Renal pelvis (tissue), 4 donors: ENCODE measurements around the gene CYP11A1. TPM values are rescaled to one million over a fixed set of nuclear protein-coding genes. Genes with fewer than 3 reads are reported as not detected.

Experiments used
- DNase-seq: peaks from one replicate; pipeline ENCODE4 v3.0.0-alpha.2; 2013
- polyA plus RNA-seq, 3 donors: library from polyadenylated mRNA; unstranded; fragments of 120-200 nt; gene quantifications; one replicate each; pipeline ENCODE4 v1.2.1, GENCODE V29; 2013; ENCODE audit not compliant: insufficient read length in 3 of 3

CYP11A1 gene
- polyA plus RNA-seq, 3 donors: 1.6 to 3.0 (median 2.2) TPM

DNA sequence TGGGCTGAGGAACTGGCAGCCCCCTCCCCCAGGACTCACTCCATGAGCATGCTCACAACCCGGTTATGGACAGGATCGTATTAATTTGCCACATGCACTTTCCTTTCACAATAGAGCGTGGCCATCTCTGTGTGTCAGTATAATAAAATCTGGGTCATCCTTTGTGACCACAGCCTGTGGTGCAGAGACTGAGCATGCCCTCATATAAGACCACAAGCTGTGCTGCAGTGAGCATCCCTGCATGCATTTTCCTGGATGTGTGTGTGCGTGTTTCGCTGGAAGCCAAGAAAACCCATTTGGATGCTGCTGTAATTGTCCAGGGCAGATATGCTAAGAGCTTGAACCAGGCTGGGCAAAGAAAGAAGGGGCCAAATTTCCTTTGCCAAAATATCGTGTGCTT is 39.7 kb downstream of the CYP11A1 start:
- no peak for DNase-seq

DNA sequence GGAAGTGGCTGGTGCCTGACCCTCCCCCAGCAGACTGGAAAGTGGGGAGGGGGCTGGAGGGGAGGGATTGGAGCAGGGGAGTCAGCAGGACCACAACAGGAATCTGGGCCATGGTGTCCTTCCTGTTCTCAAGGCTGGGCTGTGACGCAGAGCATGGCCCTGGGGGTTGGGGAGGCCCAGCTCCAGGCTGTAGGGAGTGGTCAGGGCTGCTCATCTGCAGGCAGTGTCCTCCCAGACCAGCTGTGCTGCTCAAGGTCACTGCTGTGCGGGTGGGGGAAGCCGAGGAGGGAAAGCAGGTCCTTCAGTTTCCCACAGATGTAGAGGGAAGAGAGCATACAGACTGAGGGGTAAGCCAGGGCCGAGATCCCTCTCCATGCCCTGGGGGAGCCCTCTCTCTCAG is 40.7 kb downstream of the CYP11A1 start:
- DNase-seq: no peak

DNA sequence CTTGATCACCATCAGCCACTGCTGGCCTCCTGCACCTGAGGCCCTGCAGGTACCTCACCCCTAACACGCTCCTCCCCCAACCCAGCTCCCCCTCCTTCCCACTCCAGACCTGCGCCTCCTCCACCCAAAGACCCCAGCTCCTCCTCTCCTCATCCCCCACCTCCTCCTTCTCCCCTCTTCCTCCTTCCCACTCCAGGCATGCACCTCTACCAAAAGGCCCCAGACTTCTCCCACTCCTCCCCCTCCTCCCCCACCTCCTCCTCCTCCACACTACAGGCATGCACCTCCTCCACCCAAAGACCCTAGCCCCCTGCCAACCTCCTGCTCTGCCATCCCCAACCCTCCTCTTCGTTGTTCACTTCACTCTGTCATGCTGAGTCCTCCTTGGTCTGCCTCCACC is 42.7 kb downstream of the CYP11A1 start:
- no peak for DNase-seq

DNA sequence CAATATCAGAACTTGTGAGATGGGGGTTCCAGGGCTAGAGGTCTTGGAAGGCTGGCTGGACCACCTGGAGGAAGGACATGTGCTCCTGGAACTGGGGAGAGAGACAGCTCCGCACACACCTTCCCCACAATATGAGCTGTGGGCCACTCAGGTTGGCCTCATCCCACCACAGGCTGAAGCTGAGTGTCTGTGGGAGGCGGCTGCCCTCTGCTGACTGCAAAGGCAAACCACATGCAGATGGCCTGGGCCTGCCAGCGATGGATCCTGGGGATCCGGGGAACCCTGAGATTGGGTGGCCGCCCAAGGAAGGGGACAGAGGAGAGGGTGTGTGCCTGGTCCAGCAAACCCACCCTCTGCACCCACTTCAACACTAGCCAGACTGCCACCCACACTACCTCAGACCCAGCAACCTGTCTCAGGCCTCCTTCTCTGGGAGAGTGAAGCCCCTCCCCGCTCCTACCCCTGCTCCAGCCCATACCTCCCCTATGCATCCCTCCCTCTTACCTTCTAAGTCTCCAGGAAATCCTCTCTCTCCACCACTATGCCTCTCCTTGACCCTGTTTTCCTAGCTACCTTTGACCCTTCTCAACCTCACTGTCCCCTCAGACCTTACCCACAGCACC is 44.8 kb downstream of the CYP11A1 start:
- DNase-seq: peak; percentile 53

DNA sequence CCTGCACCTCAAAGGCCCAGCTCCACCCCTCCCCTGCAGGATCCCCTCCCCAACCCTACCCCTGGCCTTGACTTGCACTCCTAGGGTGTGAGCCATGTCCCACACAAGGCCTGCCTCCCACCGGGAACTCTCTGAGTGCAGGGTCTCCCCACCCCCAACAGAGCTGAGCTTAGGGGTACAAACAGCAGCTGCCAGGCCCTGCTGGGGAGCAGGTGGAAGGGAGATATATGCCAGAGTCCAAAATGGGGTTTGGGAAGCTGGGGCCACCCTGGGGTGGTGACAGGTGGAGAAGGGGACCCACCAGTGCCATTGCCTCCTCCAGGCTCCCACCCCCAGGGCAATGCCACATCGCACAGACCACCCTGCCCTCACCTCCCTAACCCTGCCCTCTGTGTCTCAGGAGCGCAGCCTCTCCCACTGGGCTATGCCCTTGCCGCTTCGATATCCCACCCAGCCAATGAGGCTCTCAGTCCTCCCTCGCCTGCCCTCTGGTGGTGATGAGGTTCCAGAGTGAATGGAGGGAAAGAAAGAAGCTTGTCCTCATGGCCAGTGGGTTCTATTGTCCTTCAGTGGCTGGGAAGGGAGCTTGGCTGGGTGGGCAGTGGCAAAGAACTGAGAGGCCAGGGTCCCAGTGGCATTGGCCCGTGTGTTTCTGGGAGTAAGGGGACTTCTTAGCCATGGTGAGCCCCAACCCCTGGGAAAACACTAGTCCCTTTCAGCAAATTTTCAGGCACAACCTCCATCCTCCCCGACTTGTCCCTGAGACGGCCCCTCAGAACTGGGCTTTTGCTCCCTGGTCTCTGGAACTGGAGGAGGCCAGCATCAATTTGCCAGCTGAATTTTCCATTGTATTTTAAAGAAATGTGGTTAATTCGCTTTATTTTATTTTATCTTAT is 46.8 kb downstream of the CYP11A1 start:
- no peak for DNase-seq

DNA sequence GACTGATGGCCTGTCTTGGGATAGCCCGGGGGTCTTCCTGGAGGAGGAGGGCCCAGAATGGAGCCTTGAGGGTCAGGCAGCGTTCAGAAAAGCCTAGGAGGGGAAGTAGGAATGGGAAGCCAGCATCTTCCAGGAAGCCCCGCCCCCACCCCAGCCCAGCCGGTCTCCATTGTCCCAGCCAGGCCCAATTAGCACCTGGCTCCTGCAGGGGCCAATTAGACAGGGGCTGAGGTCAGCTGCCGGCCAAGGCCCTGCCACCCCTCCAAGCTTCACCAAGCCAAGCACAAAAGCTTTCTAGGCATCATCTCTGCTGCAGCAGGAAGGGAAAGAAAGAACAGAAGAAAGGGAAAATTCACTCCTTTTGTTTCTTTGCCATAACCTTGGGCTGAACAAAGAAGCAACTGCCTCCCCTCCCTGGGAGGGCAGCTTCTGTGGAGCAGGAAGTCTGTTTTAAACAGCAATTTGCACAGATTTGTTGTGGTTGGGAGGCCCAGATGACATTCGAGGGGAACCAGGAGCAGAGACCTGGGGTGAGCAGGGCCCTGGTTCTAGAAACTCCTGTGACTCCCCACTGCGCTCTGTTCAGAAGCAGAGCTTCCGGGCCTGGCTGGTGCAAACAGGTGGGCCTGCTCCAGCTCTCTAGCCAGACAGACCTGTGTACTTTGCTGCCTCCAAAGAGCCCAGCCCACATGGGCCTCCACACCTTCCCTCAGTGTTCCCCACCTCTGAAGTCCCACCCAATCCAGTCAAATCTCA is 47.7 kb downstream of the CYP11A1 start:
- DNase-seq: no peak

DNA sequence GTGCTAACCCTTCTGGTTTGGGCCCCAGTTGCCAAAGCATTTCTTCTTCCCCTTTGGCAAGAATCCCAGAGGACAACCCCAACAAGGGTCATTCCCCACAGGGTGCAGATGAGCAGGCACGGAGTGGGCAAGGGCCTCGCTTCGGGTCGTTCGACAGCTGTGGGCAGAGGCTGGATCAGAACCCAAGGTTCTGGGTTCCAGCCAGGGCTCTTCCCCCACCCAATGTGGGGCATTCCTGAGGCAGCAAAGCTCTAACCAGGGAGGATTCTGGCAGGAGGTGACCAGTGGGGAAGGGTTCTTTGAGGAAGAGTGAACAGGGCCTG is 48.3 kb downstream of the CYP11A1 start:
- no peak for DNase-seq

DNA sequence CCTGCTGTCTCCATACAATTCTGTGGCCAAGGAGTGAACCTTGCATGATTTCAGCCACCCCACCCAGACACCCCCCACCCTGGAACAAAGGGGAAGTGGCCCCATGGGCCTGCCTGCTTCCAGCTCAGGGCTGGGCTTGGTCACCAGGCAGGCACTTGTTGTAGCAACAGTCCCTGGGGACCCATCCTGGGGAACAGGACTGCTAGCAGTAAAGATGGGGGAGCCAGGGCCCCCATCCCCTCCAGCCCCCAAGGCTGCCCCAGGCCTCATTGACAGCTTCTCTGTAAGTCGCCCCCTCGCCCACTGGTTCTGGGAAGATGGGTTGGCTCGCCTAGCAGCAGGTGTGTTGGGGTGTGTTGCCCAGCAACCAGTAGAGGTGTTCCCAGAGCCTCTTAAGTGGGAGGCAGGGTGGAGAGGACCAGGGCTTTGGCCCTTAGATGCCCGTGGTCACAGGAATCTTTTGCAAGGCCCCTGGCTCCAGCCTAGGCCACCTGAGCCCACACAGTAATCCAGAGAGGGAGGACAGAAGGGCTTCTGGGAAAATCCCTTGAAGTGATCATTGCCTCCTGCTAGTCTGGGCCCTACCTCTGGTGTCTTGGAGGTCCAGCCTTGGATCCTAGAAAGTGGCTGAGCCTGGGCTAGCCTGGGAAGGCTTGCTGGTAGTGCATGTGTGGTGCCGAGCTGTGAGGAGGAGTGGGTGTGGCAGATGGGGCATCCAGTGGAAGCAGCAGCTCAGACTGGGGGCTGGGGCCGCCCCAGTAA is 48.9 kb downstream of the CYP11A1 start:
- DNase-seq: no peak

DNA sequence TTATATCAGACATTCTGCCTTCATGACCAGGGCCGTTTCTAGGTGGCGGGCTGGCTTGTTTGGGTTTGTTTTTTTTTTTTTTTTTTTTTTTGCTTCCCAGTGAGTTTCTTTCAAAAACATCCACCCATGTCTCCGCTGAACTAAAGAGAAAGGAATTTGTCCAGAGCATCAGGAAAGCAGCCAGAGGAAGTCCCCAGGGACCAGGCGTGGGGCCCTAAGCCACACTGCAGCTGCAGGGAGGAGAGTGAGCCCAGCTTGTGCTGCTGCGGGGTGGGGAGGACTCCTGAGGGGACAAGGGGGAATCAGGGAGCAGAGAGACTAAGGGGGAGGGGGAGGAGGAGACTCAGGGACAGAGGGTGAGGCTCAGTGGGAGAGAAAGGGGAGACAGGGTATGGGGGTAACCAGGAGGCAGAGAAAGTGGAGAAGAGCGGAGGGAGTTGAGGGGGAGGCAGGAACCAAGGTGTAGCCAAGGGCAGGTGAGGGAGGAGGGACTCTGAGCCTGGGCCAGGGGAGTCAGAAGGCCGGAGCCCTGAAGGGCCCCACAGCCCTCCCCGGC is 49.5 kb downstream of the CYP11A1 start:
- DNase-seq: peak; percentile 83

DNA sequence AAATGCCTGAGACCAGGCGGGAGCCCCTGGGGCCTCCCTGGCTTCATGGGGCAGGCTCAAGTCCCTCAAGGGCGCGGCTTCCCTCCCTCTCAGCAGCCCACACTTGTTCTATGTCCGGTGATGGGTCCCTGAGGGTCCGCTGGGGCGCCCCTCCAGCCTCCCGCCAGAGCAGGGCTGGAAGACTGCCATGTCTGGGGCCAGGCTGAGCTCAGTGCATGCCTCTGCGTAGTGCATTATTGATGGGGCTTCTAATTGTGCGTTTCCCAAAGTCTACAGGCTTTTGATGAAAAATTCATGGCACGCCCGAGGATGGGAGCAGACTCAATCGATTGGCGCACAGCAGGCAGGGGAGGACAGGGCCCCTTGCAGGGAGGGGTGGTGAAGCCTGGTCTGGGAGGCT is 51.3 kb downstream of the CYP11A1 start:
- no peak for DNase-seq

DNA sequence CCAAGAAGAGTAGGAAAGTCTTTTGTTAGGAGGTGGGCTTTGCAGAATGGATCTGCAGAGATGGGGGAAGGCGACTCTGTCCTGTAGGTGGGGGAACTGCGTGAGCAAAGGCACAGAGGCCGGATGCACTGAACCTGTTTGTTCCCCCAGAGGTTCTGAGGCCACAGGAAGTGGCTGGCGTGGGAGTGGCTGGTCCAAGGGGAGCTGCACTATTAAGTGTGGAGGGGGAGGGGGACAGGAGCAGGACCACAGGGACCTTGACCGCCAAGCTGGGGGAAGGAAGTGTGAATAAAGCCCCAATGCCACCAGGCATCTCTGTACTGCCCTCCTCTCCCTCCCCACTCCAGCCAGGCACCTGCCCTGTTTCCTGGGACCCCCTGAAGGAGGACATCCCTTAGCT is 51.8 kb downstream of the CYP11A1 start:
- no peak for DNase-seq

DNA sequence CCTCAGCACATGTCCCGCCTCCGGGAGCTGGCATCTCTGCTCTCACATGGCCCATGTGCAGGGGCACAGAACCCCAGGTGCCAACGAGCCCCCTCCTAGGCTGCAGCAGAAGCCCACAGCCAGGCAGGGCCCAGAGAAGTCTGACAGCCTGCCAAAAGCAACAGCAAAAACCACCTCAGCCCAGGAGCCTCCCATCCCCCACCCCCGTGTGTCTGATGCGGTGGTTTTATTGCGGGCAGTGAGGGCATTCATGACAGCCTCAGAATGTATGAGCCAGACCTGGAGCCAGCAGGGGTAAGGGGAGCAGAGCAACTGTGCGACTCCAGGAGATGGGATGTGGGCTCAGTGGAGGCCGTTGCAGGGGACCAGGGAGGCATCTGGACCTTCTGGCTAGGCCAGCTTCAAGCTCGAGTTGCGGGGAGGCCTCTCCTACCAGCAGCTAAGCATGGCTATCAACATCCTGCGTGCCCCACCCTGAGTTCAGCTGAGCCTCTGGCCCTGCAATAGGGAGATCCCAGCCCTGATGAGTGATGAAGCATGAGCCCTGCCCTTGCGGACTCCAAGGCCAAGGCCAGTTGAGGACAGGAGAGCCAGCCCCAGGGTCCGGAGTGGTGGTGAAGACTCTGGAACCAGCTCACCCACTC is 52.5 kb downstream of the CYP11A1 start:
- DNase-seq: no peak

DNA sequence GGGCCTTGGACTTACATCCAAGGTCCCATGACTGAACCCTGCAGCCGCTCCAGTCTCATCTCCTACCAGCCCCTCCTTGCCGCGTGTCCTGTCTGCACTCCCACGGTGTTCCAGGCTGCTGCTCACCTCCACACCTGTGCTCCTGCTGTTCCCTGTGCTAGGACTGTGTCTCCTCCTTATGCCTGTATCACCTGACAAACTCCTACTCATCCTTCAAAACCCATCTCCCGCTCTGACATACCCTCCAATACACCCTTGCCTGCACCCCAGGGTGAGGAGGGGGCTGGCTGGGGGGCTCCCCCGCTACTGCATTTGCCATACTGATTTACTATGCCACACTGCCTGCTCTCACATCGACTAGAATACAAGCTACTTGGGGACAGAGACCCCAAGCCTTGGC is 53.6 kb downstream of the CYP11A1 start:
- DNase-seq: no peak

DNA sequence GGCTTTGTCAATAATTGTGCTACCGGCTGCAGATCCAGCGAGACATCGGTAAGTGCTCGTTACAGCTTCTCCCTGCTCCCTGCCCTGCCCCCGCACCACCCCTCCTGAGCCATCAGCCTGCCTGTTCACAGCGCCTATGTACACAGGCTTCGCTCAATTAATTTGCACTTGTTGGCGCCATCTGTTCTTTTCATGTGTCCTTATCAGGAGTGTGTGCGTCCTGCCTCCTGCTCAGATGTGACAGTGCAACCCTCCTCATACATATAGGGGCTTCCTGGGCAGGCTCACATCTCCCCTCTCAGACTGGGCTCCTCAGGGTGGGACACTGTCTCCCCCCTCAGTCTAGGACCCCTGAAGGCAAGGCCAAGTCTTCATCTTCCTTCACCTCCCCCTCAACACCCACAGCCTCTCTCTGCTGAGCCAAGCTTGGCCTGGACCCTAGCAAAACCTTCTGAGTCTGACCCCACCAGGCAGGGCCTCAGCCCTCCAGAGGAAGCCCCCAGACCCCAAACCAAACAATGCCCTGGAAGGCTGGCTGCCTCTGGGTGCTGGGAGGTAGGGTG is 54.9 kb downstream of the CYP11A1 start:
- DNase-seq: no peak

DNA sequence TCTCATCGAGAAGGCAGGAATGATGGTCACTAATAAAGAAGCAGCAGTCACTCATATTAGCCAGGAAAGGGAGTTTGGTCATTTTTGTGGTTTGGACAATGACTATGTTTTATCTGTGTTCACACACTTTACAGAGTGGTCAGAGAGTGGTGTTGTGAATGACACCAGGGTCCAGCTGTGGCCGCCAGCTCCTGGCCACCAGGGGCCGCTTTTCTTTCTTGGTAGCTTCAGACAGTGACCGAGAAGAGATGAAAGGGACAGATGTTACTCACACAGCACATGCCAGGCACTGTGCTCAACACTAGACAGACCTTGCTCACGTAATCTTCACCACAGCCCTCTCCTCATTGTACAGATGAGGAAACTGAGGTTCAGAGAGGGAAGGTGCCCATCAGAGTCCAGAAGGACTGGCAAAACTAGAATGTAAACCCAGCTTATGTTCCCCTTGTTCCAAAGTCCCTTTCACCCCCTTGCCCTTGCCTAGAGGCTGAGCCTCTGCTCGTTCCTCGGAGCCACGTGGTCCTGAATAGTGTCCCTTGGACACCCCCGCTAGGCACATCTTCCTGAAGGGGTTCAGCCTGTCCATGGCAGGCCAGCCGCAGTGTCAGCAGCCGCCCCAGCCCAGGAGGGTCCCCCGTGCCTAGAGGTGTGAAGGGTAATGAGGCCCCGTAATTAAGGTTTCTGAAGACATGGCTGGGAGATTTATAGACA is 55.6 kb downstream of the CYP11A1 start:
- no peak for DNase-seq

DNA sequence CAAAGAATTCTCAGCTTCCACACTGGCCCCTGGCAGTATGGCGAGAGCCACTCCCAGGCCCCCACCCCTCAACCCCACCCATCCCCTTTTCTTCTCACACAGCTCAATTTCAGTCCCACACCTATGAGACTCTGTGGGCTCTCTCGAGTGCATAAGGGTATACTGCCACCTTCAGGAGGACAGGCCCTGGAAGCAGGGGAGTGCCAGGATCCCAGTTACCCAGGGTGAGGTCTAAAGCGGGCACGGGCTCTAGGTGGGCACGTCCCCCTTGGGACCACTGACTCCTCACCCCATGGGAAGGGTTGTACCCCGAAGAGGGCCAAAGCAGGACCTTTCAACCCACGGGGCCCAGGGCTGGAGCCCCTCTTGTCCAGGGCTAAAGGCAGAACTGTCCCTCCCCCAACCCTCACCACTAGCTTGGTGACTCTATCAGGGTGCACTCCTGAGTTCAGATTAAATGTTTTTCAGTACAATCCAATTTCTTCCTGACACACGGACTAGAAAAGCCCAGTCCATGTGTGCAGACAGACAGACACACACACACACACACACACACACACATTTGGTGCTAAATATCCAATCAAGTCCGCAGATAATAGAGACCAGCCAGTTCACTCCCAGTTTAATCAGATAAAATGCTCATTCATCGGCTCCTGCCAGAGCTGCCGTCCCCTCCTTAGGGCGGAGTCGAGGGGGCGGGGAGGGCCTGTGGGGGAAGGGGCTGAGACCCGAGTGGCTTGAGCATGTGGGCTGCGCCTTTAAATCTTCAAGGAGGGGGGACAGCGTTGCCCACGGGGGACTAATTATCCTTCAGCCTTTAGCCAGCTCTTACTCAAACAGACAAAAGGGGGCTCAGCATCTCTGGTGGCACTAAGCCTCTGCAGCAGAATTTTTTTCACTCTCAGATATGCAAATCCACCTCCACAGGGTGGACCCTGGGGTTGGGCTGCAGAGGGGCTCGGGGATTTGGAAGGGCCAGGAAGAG is 59.3 kb downstream of the CYP11A1 start:
- DNase-seq: peak; percentile 67

DNA sequence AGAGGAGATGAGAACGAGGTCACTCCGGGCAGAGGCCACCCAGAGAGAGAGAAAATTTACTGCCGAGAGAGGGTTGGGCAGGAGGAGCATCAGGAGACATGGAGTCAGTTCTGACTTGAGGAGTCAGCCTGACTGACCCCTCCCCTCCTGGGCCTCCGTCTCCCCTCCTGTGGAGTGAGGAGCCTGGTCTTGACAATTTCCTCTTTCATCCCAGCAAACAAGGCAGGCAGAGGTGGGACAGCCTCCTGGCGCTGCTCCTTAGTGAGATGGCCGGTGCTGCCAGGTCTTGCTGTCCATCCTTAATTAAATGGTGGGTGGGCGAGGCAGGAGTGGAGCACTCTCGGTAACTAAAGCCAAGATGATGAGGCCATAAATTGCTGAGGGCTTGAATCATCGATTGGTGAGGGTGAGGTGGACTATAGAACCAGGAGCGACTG is 60.6 kb downstream of the CYP11A1 start:
- DNase-seq: no peak

DNA sequence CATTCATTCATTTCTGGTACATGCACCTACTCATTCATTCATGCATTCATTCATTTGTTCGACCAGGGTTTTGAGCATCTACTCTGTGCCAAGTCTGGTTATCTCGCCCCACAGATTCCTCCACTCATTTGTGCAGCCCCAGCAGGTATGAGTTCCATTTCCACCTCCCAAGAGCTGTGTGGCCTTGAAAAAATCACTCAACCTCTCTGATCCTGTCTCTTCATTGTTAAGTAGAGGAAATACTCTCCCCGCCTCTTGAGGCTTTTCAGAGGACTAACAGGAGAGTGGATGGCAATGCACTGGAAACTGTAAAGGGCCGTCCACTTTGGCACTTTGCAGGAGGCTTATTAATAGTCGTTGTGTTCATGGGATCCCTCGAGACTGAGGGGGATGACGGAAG is 61.8 kb downstream of the CYP11A1 start:
- DNase-seq: no peak

DNA sequence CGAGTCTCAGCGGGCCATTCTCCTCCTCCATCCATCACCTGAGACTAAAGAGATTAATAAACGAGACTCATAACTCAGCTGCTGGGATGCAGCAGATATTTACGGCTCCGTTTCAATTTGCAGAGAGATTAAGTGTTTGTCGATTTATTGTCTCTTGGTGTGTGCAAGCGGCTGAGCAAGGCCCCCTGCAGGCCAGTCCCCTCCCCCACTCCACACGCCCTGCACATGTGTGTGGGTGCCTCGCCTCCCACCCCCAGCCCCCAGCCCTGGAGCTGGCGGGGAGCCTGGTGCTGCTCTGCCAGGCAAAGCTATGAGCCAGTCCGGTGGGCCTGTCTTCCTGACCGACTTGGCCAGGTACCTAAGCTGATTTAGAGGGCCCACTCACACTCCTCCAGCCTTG is 63.0 kb downstream of the CYP11A1 start:
- DNase-seq: no peak
